Endothelial cell of umbilical vein (primary cell): ENCODE results near the gene TNFSF4. TPM values are rescaled to one million over a fixed set of nuclear protein-coding genes. Genes with fewer than 3 reads are reported as not detected.

Experiments used
- BruUV-seq: library from RNA; stranded (reverse); fragments of 400-500 nt; replicated peaks from 2 replicates; lab custom pipeline; 2021; lab: Mats Ljungman, UMichigan
- CTCF ChIA-PET: fragments of 300-600, 350-600 bp; sonication (Branson Sonifier 250); formaldehyde crosslinking; loops from one replicate; lab custom pipeline; 2021; ENCODE audit warnings: antibody characterized with exemption, inconsistent platforms; lab: Charles Lee
- POLR2A ChIA-PET: fragments of 300-600, 350-600 bp; sonication (Branson Sonifier 250); formaldehyde crosslinking; loops from one replicate; lab custom pipeline; 2021; ENCODE audit warnings: antibody characterized with exemption, inconsistent platforms; lab: Charles Lee
- DNase-seq: peaks from one replicate; pipeline ENCODE4 v3.0.0-alpha.2; 2011; ENCODE audit warnings: low read depth, low spot score
- FAIRE-seq: peaks from 2 replicates; lab custom pipeline; 2011; peaks lifted over from hg19 to GRCh38; lab: Jason Lieb, UNC
- H2AFZ ChIP-seq: 2 replicates; pipeline ENCODE4 v1.6.0; 2012; ENCODE audit warnings: low read depth, low read length, control low read depth, inconsistent platforms
- H3K27ac ChIP-seq: 2 replicates; pipeline ENCODE4 v1.5.1; 2011; ENCODE audit warnings: low read depth, mild to moderate bottlenecking, control low read depth, low read length, moderate library complexity; ENCODE audit not compliant: insufficient read depth
- H3K27me3 ChIP-seq, 2 experiments: 2 replicates each; pipeline versions ENCODE4 v1.6.0 to v1.6.1; 2011; ENCODE audit warnings: low read length in 2 of 2, mixed read lengths in 1 of 2; ENCODE audit not compliant: control insufficient read depth in 2 of 2, insufficient read depth in 2 of 2
- H3K36me3 ChIP-seq, 2 experiments: 2 replicates in 1 of 2; 3 replicates in 1 of 2; pipeline ENCODE4 v1.5.1; 2011; ENCODE audit warnings: low read length in 2 of 2, mild to moderate bottlenecking in 1 of 2, moderate library complexity in 1 of 2; ENCODE audit not compliant: control insufficient read depth in 2 of 2, insufficient read depth in 2 of 2; ENCODE audit errors: extremely low read depth in 1 of 2
- H3K4me1 ChIP-seq: 3 replicates; pipeline ENCODE4 v1.5.1; 2011; ENCODE audit warnings: mild to moderate bottlenecking, low read length; ENCODE audit not compliant: control insufficient read depth, insufficient read depth; ENCODE audit errors: extremely low read depth
- H3K4me2 ChIP-seq: 2 replicates; pipeline ENCODE4 v1.6.1; 2011; ENCODE audit warnings: low read length, control low read depth, mixed read lengths; ENCODE audit not compliant: insufficient read depth
- H3K4me3 ChIP-seq, 3 experiments: fragments of 200-600 bp in 1 of 3; sonication (generic), shearing (Covaris generic) in 1 of 3; replicated peaks in 1 of 3; 2 replicates each; pipeline ENCODE4 v1.5.1; 2011 to 2016; ENCODE audit warnings: control low read depth in 3 of 3, low read length in 3 of 3, mild to moderate bottlenecking in 2 of 3, inconsistent platforms in 1 of 3, low read depth in 1 of 3, moderate library complexity in 1 of 3; ENCODE audit not compliant: insufficient read depth in 1 of 3
- H3K79me2 ChIP-seq: 2 replicates; pipeline ENCODE4 v1.6.0; 2012; ENCODE audit warnings: low read length, inconsistent platforms; ENCODE audit not compliant: control insufficient read depth, insufficient read depth
- H3K9ac ChIP-seq: replicated peaks from 2 replicates; pipeline ENCODE3; 2011; ENCODE audit warnings: low read length, control low read depth; ENCODE audit not compliant: insufficient read depth; ENCODE audit errors: extremely low read depth
- H3K9me1 ChIP-seq: replicated peaks from 3 replicates; pipeline ENCODE4 v1.6.0; 2011; ENCODE audit warnings: mild to moderate bottlenecking, low read length; ENCODE audit not compliant: control insufficient read depth, insufficient read depth; ENCODE audit errors: extremely low read depth
- H3K9me3 ChIP-seq: replicated peaks from 2 replicates; pipeline ENCODE4 v1.5.1; 2012; ENCODE audit warnings: low read length, inconsistent platforms; ENCODE audit not compliant: control insufficient read depth, insufficient read depth
- H4K20me1 ChIP-seq: replicated peaks from 2 replicates; pipeline ENCODE3; 2011; ENCODE audit warnings: mild to moderate bottlenecking, low read length; ENCODE audit not compliant: control insufficient read depth, insufficient read depth; ENCODE audit errors: extremely low read depth
- EZH2 ChIP-seq: IDR thresholded peaks from 2 replicates; pipeline ENCODE4 v1.6.1; 2012; ENCODE audit warnings: borderline replicate concordance, low read depth, mild to moderate bottlenecking, moderate library complexity, low read length, inconsistent platforms; ENCODE audit not compliant: severe bottlenecking
- FOS ChIP-seq: IDR thresholded peaks from 2 replicates; pipeline ENCODE4 v1.6.1; 2011; ENCODE audit warnings: mild to moderate bottlenecking, low read length, moderate library complexity, borderline replicate concordance; ENCODE audit not compliant: insufficient read depth
- GATA2 ChIP-seq: IDR thresholded peaks from 2 replicates; pipeline ENCODE4 v1.7.0; 2011; ENCODE audit warnings: low read depth, mild to moderate bottlenecking, moderate library complexity, mixed read lengths, low read length; ENCODE audit not compliant: insufficient read length, insufficient read depth
- JUN ChIP-seq: IDR thresholded peaks from 2 replicates; pipeline ENCODE4 v1.6.1; 2011; ENCODE audit warnings: borderline replicate concordance, low read depth; ENCODE audit not compliant: insufficient read length, insufficient read depth
- MYC ChIP-seq: IDR thresholded peaks from one replicate; pipeline ENCODE4 v1.6.1; 2011; ENCODE audit warnings: mild to moderate bottlenecking, low read depth, low read length
- POLR2A ChIP-seq: IDR thresholded peaks from 2 replicates; pipeline ENCODE4 v1.6.1; 2012; ENCODE audit warnings: low read depth, mild to moderate bottlenecking, control low read depth, low read length
- POLR2AphosphoS5 ChIP-seq: IDR thresholded peaks from 2 replicates; pipeline ENCODE4 v1.6.1; 2012; ENCODE audit warnings: low read depth, mild to moderate bottlenecking, control low read depth, low read length, moderate library complexity; ENCODE audit not compliant: insufficient read depth
- dilution Hi-C: fragments of 300-500 bp; cut with MboI; formaldehyde crosslinking; loops from one replicate; pipeline ENCODE4 v1.15.0; 2019; ENCODE audit warnings: low sequenced_read_pairs; ENCODE audit not compliant: extremely low pct_ligation_motif_present
- intact Hi-C: fragments of 100-400 bp; cut with micrococcal nuclease; formaldehyde crosslinking; loops from one replicate; pipeline ENCODE4 v1.10.0; 2022
- polyA plus RNA-seq, 4 experiments: library from polyadenylated mRNA; depleted of rRNA in 3 of 4; stranded (reverse) in 3 of 4; unstranded in 1 of 4; fragments of >200 nt; gene quantifications; 2 replicates each; pipeline versions ENCODE4 v1.2.1 to v1.2.3, GENCODE V29; 2011 to 2012; ENCODE audit warnings: missing spikeins in 1 of 4
- total RNA-seq: library from RNA; stranded (reverse); gene quantifications from 2 replicates; pipeline ENCODE4 v1.2.3, GENCODE V29; 2021
- TF ChIP-seq, protein P1 (sequence below), 2 donors: IDR thresholded peaks; 1 replicate in 1 of 2; 2 replicates in 1 of 2; pipeline ENCODE4 v1.5.1; 2011; ENCODE audit warnings: low read length in 2 of 2, mild to moderate bottlenecking in 2 of 2, moderate library complexity in 2 of 2, control low read depth in 1 of 2, inconsistent platforms in 1 of 2, low read depth in 1 of 2; ENCODE audit not compliant: insufficient read depth in 1 of 2; ENCODE audit errors: extremely low read depth in 1 of 2
- TF ChIP-seq, protein P2 (sequence below): IDR thresholded peaks from 2 replicates; pipeline ENCODE4 v1.6.1; 2011; ENCODE audit not compliant: insufficient read depth, insufficient read length

TNFSF4 gene
- total and polyA plus RNA-seq, 2 donors (not counting 3 experiments of a cell fraction or from before 2014, with no cell fraction given): 44.9 to 88.1 TPM

DNA sequence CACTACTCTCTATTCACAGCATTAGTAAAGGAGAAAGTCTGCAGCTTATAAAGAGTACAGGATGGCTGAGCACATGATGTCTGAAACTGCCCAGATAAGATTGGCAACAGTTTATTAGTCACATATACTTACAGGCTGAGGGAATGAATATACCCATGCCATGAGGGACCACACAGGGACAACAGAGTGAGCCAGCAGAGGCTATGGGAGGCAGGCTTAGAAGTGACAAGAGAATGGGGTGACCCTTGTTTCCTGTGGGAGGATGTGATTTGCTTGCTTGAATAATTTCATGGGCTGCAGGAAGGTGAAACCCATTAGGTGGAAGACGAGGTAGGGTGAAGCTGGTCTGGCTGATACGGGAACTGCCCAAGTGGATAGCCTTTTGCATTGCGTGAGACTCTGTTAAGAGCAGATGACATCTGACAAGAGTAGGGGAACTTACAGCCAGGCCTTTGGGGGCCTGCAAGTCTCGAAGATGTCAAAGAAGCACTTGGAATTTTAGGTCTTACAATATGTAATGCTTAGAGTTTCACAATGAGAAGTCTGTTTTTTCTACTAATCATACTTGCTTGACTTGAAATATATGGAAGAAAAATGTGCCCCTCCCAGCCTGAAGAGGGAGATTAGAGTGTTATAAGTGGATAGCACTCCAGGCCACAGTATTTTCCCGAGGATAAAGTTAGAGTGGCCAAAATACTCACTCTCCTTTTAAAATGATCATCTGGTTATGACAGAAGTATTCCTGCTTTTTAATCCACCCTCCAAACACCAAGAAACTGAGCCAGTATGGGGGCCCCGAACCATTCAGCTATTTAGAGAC, 34.6 kb upstream of the TNFSF4 start:
- ChIA-PET POLR2A (no interaction called here), CTCF (interaction anchor here (0.7 kb wide), 1 partner anchor 14 kb away, joined by 4 read pairs; no protein-coding TSS in a partner anchor)
- H3K79me2 ChIP-seq: no peaks in the 10 kb centered on the region
- no peaks in the 10 kb centered on the region for H3K9me1 ChIP-seq
- no peaks in the 10 kb centered on the region for H3K9me3 ChIP-seq
- no peak for FAIRE-seq
- no peak overlapping the region for H3K27ac ChIP-seq
- H3K4me2 ChIP-seq: no peak overlapping the region
- H3K4me1 ChIP-seq: no peaks in the 10 kb centered on the region
- H3K27me3 ChIP-seq: no peaks in the 10 kb centered on the region
- H4K20me1 ChIP-seq: no peaks in the 10 kb centered on the region
- no peak overlapping the region for H3K9ac ChIP-seq
- no peak overlapping the region for H3K4me3 ChIP-seq
- TF ChIP-seq, protein P1, sequence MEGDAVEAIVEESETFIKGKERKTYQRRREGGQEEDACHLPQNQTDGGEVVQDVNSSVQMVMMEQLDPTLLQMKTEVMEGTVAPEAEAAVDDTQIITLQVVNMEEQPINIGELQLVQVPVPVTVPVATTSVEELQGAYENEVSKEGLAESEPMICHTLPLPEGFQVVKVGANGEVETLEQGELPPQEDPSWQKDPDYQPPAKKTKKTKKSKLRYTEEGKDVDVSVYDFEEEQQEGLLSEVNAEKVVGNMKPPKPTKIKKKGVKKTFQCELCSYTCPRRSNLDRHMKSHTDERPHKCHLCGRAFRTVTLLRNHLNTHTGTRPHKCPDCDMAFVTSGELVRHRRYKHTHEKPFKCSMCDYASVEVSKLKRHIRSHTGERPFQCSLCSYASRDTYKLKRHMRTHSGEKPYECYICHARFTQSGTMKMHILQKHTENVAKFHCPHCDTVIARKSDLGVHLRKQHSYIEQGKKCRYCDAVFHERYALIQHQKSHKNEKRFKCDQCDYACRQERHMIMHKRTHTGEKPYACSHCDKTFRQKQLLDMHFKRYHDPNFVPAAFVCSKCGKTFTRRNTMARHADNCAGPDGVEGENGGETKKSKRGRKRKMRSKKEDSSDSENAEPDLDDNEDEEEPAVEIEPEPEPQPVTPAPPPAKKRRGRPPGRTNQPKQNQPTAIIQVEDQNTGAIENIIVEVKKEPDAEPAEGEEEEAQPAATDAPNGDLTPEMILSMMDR (IDR thresholded peaks at IDR 0.05; ENCODE audit: extremely low read depth in 1 of 2, insufficient read depth in 1 of 2, low read depth in 1 of 2, low read length in 2 of 2): no peak
- TF ChIP-seq GATA2: no peak
- TF ChIP-seq, protein P2, sequence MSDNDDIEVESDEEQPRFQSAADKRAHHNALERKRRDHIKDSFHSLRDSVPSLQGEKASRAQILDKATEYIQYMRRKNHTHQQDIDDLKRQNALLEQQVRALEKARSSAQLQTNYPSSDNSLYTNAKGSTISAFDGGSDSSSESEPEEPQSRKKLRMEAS: no peak
- no peak for TF ChIP-seq POLR2AphosphoS5
- no peak for TF ChIP-seq MYC
- TF ChIP-seq POLR2A: no peak
- TF ChIP-seq EZH2: no peak
- no peak for TF ChIP-seq JUN
- no peak for TF ChIP-seq FOS
- H2AFZ ChIP-seq: no peak overlapping the region
- dilution Hi-C loops (no loop called here), intact Hi-C loops (no loop called here)
- no TSS peak for BruUV-seq
- DNase-seq: no peak
- no peaks in the 10 kb centered on the region for H3K36me3 ChIP-seq
